ENCODE measurements around the gene HPCA. TPM values are rescaled to one million over a fixed set of nuclear protein-coding genes. Genes with fewer than 3 reads are reported as not detected.

The HPCA gene
- total RNA-seq, 1 experiment from 2014 or later, result 1.2 TPM

- ChIA-PET POLR2A (no interaction called here), CTCF (no interaction called here)
- Histone ChIP-seq H3K4me3 (ENCODE audit: low read depth in 2 of 2, low read length in 2 of 2) (peak overlapping the region; percentile 57 to 74), H3K27ac (ENCODE audit: low read length) (peak overlapping the region; percentile 65), H3K9me3 (ENCODE audit: control insufficient read depth, insufficient read depth, low read depth, low read length) (no peaks in the 10 kb centered on the region), H3K4me1 (ENCODE audit: control insufficient read depth, insufficient read depth, low read length) (0 out of 2 replicates have a peak, but pooled peaks cover 5% of the 10 kb centered on the region), H3K27me3 (ENCODE audit: control insufficient read depth, insufficient read depth, low read length) (no peaks in the 10 kb centered on the region), H3K36me3 (ENCODE audit: control insufficient read depth, insufficient read depth, low read length) (no peaks in the 10 kb centered on the region; the same call in 1 of the 2 replicates)
- DNase-seq (ENCODE audit: low read depth, low spot score) (no peak), ATAC-seq (peak; percentile 39)
- intact Hi-C loops (cut with micrococcal nuclease; ENCODE audit: unreplicated experiment), result no loop called here
- no TSS peak for BruUV-seq (replicated peaks)
- TF ChIP-seq CTCF (IDR thresholded peaks at IDR 0.05), result no peak
- TF ChIP-seq SIN3A (IDR thresholded peaks at IDR 0.05; ENCODE audit: borderline replicate concordance, insufficient read depth, low read depth, low read length), result no peak
- TF ChIP-seq TCF7L2 (IDR thresholded peaks at IDR 0.05; ENCODE audit: low read depth, low read length), result no peak
- TF ChIP-seq REST (IDR thresholded peaks at IDR 0.05; ENCODE audit: insufficient read depth in 1 of 2, low read depth in 2 of 2, low read length in 1 of 2), result no peak
- no peak for TF ChIP-seq POLR2AphosphoS5 (IDR thresholded peaks at IDR 0.05; ENCODE audit: low read depth, low read length)
- in situ Hi-C loops (cut with HindIII; ENCODE audit: low pct_unique_long_range_greater_than_20kb, low sequenced_read_pairs), result no loop called here
Observed at GRCh38 chr1:32900371-32900955, 14.2 kb downstream of the HPCA start.

- in situ Hi-C loops (cut with HindIII; ENCODE audit: low pct_unique_long_range_greater_than_20kb, low sequenced_read_pairs) (no loop called here), intact Hi-C loops (cut with micrococcal nuclease; ENCODE audit: unreplicated experiment) (no loop called here)
- Histone ChIP-seq H3K9me3 (ENCODE audit: control insufficient read depth, insufficient read depth, low read depth, low read length) (no peaks in the 10 kb centered on the region), H3K27ac (ENCODE audit: low read length) (peak within 1 kb of the TSS; percentile 77), H3K4me1 (ENCODE audit: control insufficient read depth, insufficient read depth, low read length) (0 out of 2 replicates have a peak, but pooled peaks cover 5% of the 10 kb centered on the region), H3K27me3 (ENCODE audit: control insufficient read depth, insufficient read depth, low read length) (no peaks in the 10 kb centered on the region), H3K36me3 (ENCODE audit: control insufficient read depth, insufficient read depth, low read length) (no peaks in the 10 kb centered on the region; the same call in 1 of the 2 replicates), H3K4me3 (ENCODE audit: low read depth in 2 of 2, low read length in 2 of 2) (peak within 1 kb of the TSS; percentile 57 to 75)
- ChIA-PET POLR2A (interaction anchor here (0.7 kb wide), 1 partner anchor 10 kb away, joined by 6 read pairs; no protein-coding TSS in a partner anchor), CTCF (no interaction called here)
- DNase-seq (ENCODE audit: low read depth, low spot score) (no peak), ATAC-seq (peak; percentile 86)
- BruUV-seq (replicated peaks), result no TSS peak
- no peak for TF ChIP-seq POLR2AphosphoS5 (IDR thresholded peaks at IDR 0.05; ENCODE audit: low read depth, low read length)
- no peak for TF ChIP-seq SIN3A (IDR thresholded peaks at IDR 0.05; ENCODE audit: borderline replicate concordance, insufficient read depth, low read depth, low read length)
- no peak for TF ChIP-seq REST (IDR thresholded peaks at IDR 0.05; ENCODE audit: insufficient read depth in 1 of 2, low read depth in 2 of 2, low read length in 1 of 2)
- TF ChIP-seq CTCF (IDR thresholded peaks at IDR 0.05), result no peak; the same call in 1 of the 2 replicates
- TF ChIP-seq TCF7L2 (IDR thresholded peaks at IDR 0.05; ENCODE audit: low read depth, low read length), result no peak
Observed at GRCh38 chr1:32900956-32901822, 14.9 kb downstream of the HPCA start, which contains the start of gene TMEM54. Gene TMEM54, minus strand, starts transcription at chr1:32901389. Its CDS starts 151 bp downstream, at chr1:32901238.
